GM03348 (cell line): ENCODE results near the gene TRPV3.
"Not testable (repeated sequence)": the region's sequence is repeated elsewhere in the genome, so short reads cannot be mapped to it uniquely, and the experiment has no call there.

Source experiments
- DNase-seq: peaks from one replicate; pipeline ENCODE4 v3.0.0; 2012; ENCODE audit warnings: low spot score

Gene TRPV3

DNA sequence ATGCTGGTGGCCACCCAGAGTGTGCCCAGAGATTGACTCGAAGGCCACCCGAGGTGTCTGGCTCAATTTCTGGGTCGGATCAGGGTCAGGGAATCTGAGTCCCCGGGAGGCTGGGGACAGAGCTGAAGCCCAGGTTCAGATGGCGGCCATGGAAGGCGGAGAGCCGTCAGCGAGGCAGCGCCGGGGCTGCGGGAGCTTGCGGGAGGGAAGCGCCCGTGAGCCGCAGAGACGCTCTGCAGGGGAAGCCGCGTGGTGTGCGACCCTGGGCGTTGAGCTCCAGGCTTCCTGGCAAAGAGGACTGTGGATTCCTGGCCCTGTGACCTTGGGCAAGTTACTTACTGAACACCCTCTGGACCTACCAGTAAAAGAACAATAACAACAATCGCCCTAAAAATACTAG is 85.5 kb downstream of the TRPV3 start:
- no peak for DNase-seq

DNA sequence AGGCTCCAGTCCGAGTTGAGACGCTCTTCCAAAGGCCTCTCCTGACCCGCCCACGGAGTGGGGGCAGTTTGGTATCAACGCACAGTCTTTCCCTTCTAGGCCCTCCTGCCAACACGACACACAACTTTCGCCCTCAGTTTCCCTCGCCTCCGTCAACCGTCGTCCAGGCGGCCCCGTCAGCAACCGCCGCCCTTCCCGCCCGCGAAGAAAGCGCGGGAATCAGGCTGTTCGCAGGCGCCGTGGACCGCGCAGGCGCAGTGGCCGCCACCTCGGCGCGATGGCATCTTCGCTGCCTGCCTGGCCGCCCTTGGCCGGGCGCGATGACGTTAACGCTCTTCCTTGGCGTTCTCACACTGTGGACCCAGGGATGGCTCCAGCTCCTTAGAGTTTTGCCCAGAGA is 86.0 kb downstream of the TRPV3 start, which contains the start of gene SPATA22:
SPATA22 (minus strand) TSS at position 221 of the 400 bp plus-strand sequence. CDS start 2,494 bp downstream, outside the sequence.
- no peak for DNase-seq

DNA sequence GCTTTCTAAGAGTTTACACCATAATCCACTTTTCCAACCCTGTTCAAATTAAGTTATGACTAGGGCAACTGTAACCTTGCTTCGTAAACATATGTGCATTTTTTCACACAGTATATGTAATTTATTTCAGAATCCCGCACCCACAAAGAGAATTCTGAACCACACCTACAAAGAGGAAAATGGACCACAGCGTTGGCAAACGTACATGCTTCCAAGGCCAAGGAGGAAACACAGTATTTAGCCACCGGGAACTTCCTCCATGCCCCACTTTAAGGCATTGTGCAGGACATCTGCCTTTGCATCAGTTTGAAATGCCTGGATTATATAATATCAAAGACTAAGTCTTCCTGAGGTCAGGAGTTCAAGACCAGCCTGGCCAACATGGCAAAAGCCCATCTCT is 88.1 kb downstream of the TRPV3 start:
- no peak for DNase-seq

DNA sequence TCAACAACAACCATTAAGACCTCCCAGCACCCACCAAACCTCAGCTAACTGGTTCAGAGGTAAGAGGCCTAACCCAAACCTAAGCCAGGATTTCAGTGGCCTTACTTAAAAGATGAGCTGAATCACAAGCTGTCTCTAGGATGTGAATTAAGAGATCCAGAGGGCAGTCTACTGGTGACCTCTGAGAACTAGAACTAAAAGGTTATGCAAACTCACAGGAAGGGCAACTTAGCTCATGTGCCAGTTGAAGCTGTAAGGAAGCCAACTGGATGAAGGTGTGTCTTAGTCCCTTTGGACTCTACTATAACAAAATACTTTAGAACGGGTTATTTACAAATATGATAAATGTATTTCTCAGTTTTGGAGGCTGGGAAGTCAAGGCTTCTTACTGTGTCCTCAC is 91.3 kb downstream of the TRPV3 start:
- not testable (repeated sequence) for DNase-seq
